Adrenal gland (tissue), 12 donors: ENCODE results near the gene AKAP17A. TPM values are rescaled to one million over a fixed set of nuclear protein-coding genes. Genes with fewer than 3 reads are reported as not detected.

Source experiments
- DNase-seq, 7 donors: peaks; one replicate each; pipeline ENCODE4 v3.0.0-alpha.2; 2019 to 2020
- H3K27ac ChIP-seq, 5 donors: fragments of 200-600 bp; sonication (generic) in 4 of 5; 1 replicate in 3 of 5; 2 replicates in 2 of 5; pipeline versions ENCODE4 v1.5.1 to v1.8.0; 2016 to 2020; ENCODE audit warnings: mild to moderate bottlenecking in 1 of 5
- H3K27me3 ChIP-seq: fragments of 200-600 bp; 2 replicates; pipeline ENCODE4 v1.8.0; 2021
- H3K36me3 ChIP-seq, 2 donors: fragments of 200-600 bp; replicated peaks in 1 of 2; 1 replicate in 1 of 2; 2 replicates in 1 of 2; pipeline versions ENCODE4 v1.5.1 to v1.8.0; 2018 to 2022
- H3K4me1 ChIP-seq, 2 donors: fragments of 200-600 bp; replicated peaks in 1 of 2; 1 replicate in 1 of 2; 2 replicates in 1 of 2; pipeline versions ENCODE4 v1.5.1 to v1.8.0; 2018 to 2021
- H3K4me3 ChIP-seq, 4 donors: fragments of 200-600 bp; sonication (generic) in 3 of 4; one replicate each; pipeline ENCODE4 v1.5.1; 2016 to 2018
- H3K9me3 ChIP-seq, 3 donors: fragments of 200-600 bp; sonication (generic) in 1 of 3; replicated peaks in 1 of 3; 1 replicate in 2 of 3; 2 replicates in 1 of 3; pipeline versions ENCODE4 v1.5.1 to v1.8.0; 2016 to 2021
- CTCF ChIP-seq, 6 experiments: fragments of 450-650 bp in 4 of 6; fragments of 200-600 bp in 2 of 6; sonication (generic) in 1 of 6; IDR thresholded peaks; 1 replicate in 5 of 6; 2 replicates in 1 of 6; pipeline versions ENCODE4 v1.5.1 to v1.8.0; 2016 to 2021; ENCODE audit warnings: antibody characterized with exemption in 6 of 6, mild to moderate bottlenecking in 2 of 6, moderate library complexity in 1 of 6
- POLR2A ChIP-seq, 2 donors: fragments of 450-650 bp; IDR thresholded peaks; one replicate each; pipeline ENCODE4 v1.6.1; 2017; ENCODE audit warnings: antibody characterized with exemption in 2 of 2, mild to moderate bottlenecking in 2 of 2, moderate library complexity in 1 of 2
- WGBS, 4 donors: extraction: QIAGEN DNeasy Blood & Tissue Kit in 2 of 4; methylation state at CpG; one replicate each; pipeline versions ENCODE4 v1.1.5 to v1.1.7; 2013 to 2017; 5-methylcytosine and 5-hydroxymethylcytosine counted together
- intact Hi-C, 2 donors: fragments of 100-400 bp; cut with DNase I; formaldehyde crosslinking; loops; one replicate each; pipeline versions ENCODE4 v1.14.1 to v1.15.0; 2022 to 2023
- polyA plus RNA-seq, 3 donors: library from polyadenylated mRNA; stranded (reverse); fragments of 200-250 nt in 2 of 3; fragments of 350-450 nt in 1 of 3; fragmentation: Illumina TruSeq in 1 of 3; extraction: RNeasy Lipid Tissue Mini Kit (QIAGEN cat#74804) in 1 of 3; gene quantifications; one replicate each; pipeline ENCODE4 v1.2.3, GENCODE V29; 2013 to 2014
- total RNA-seq, 9 donors: library from RNA; depleted of rRNA in 4 of 9; stranded (reverse); fragments of >200 nt in 4 of 9; fragments of 120-200 nt in 1 of 9; fragmentation: NEBNext Ultra II Directional in 1 of 9; extraction: Animal tissue kit (Norgen Biotek cat#: 25700) in 1 of 9; gene quantifications; one replicate each; pipeline versions ENCODE4 v1.1.0 to v1.2.4, GENCODE V29; 2013 to 2023
- donor health status: healthy with polysubstance abuse.
- donor health status: Bipolar disorder and iron deficiency.
- donor health status: DM: yes; HTN: yes; CAD: no.
- donor health status: DM: no; HTN: no; CAD: no.
- donor health status: DM: no; HTN: no; CAD: no.
- donor health status: DM: yes; HTN: yes; CAD: no.

AKAP17A gene
- total and polyA plus RNA-seq, 12 donors: 17.7 to 112 (median 40.7) TPM

GRCh38 chrX:1591863-1592469 is 562 bp downstream of the AKAP17A start:
- intact Hi-C loops: no loop called here
- peaks cover 14 to 31% of the 10 kb centered on the region in 2 donors for H3K4me1 ChIP-seq
- DNase-seq: peak in 6 of 7 donors; percentile 22 to 53 (median 38)
- H3K27me3 ChIP-seq: no peaks in the 10 kb centered on the region
- H3K36me3 ChIP-seq: peaks cover 0 to 35% of the 10 kb centered on the region in 2 donors
- TF ChIP-seq CTCF (IDR thresholded peaks at IDR 0.05) (no peak), POLR2A (IDR thresholded peaks at IDR 0.05) (no peak)
- H3K27ac ChIP-seq: peak overlapping the region; percentile 14 to 94 (median 82)
- H3K4me3 ChIP-seq: peak overlapping the region; percentile 1 to 98 (median 44)
- no peaks in the 10 kb centered on the region for H3K9me3 ChIP-seq
- 0 to 2% (median 1%) methylated on average over 10 to 35 of the region's 35 CpGs for WGBS, 4 donors

GRCh38 chrX:1592470-1593142 is 1.2 kb downstream of the AKAP17A start:
- Histone ChIP-seq H3K27me3 (no peaks in the 10 kb centered on the region), H3K4me1 (peaks cover 14 to 31% of the 10 kb centered on the region in 2 donors), H3K36me3 (peaks cover 0 to 41% of the 10 kb centered on the region in 2 donors), H3K4me3 (peak overlapping the region; percentile 1 to 98 (median 44)), H3K9me3 (no peaks in the 10 kb centered on the region), H3K27ac (peak overlapping the region; percentile 14 to 94 (median 82))
- DNase-seq: peak in 5 of 7 donors; percentile 47 to 60 (median 53)
- intact Hi-C loops: no loop called here
- no peak for TF ChIP-seq CTCF (IDR thresholded peaks at IDR 0.05)
- no peak for TF ChIP-seq POLR2A (IDR thresholded peaks at IDR 0.05)
- 1 to 4% (median 2%) methylated on average over 18 to 28 of the region's 28 CpGs for WGBS, 4 donors

GRCh38 chrX:1593286-1594271 is 2.2 kb downstream of the AKAP17A start:
- intact Hi-C loops: no loop called here
- H3K27ac ChIP-seq: peak overlapping the region in 4 of 5 donors; percentile 82 to 94 (median 82)

More at GRCh38 chrX:1593286-1594271, 2.2 kb downstream of the AKAP17A start:
- Histone ChIP-seq H3K4me1 (peaks cover 14 to 31% of the 10 kb centered on the region in 2 donors), H3K4me3 (peak overlapping the region in 2 of 4 donors; percentile 57 to 98), H3K27me3 (no peaks in the 10 kb centered on the region), H3K36me3 (peaks cover 0 to 51% of the 10 kb centered on the region in 2 donors), H3K9me3 (no peaks in the 10 kb centered on the region)
- peak in 1 of 2 donors; percentile 25 for TF ChIP-seq POLR2A (IDR thresholded peaks at IDR 0.05)
- no peak for TF ChIP-seq CTCF (IDR thresholded peaks at IDR 0.05)
- 68 to 78% (median 69%) methylated on average over 38 to 60 of the region's 60 CpGs for WGBS, 4 donors
- DNase-seq: peak; percentile 50 to 77 (median 61)
